GM12891 (cell line): ENCODE measurements around the gene DMGDH.

Experiments
- PAX5 ChIP-seq: IDR thresholded peaks from 2 replicates; pipeline ENCODE4 v1.6.1; 2011; ENCODE audit warnings: low read length, moderate library complexity, mild to moderate bottlenecking; ENCODE audit not compliant: insufficient read depth, severe bottlenecking
- POLR2A ChIP-seq: IDR thresholded peaks from 2 replicates; pipeline ENCODE4 v1.6.1; 2011; ENCODE audit warnings: low read depth, low read length, control low read depth
- POLR2AphosphoS5 ChIP-seq: IDR thresholded peaks from 2 replicates; pipeline ENCODE4 v1.6.1; 2011; ENCODE audit warnings: low read depth, low read length, control low read depth
- POU2F2 ChIP-seq: IDR thresholded peaks from 2 replicates; pipeline ENCODE4 v1.6.1; 2011; ENCODE audit warnings: low read depth, mild to moderate bottlenecking, control low read depth, low read length, moderate library complexity
- SPI1 ChIP-seq: IDR thresholded peaks from 2 replicates; pipeline ENCODE4 v1.6.1; 2011; ENCODE audit warnings: low read depth, low read length, control low read depth
- TAF1 ChIP-seq: IDR thresholded peaks from 2 replicates; pipeline ENCODE4 v1.6.1; 2011; ENCODE audit warnings: low read depth, low read length, control low read depth

GRCh38 chr5:78995521-78996007 is 73.9 kb downstream of the DMGDH start:
- no peak for TF ChIP-seq TAF1
- TF ChIP-seq POLR2A: no peak
- no peak for TF ChIP-seq POLR2AphosphoS5
- no peak for TF ChIP-seq POU2F2
- no peak for TF ChIP-seq SPI1
- no peak for TF ChIP-seq PAX5
